Neuronal stem cell (in vitro differentiated cells): ENCODE data around the gene MOB1A.

ENCODE experiments used
- DNase-seq: peaks from one replicate; pipeline ENCODE4 v3.0.0-alpha.2; 2013; ENCODE audit warnings: low spot score
- H2AFZ ChIP-seq: one replicate; pipeline ENCODE4 v1.6.1; 2013; ENCODE audit warnings: mild to moderate bottlenecking, low read length, inconsistent platforms
- H2AK5ac ChIP-seq: 2 replicates; pipeline ENCODE4 v1.6.1; 2013; ENCODE audit warnings: low read depth, mild to moderate bottlenecking, inconsistent platforms, low read length, moderate library complexity, mixed read lengths
- H2BK120ac ChIP-seq: 2 replicates; pipeline ENCODE4 v1.6.1; 2013; ENCODE audit warnings: low read depth, mild to moderate bottlenecking, inconsistent platforms, low read length, moderate library complexity, mixed read lengths
- H2BK12ac ChIP-seq: one replicate; pipeline ENCODE4 v1.6.1; 2013; ENCODE audit warnings: low read length, inconsistent platforms
- H2BK15ac ChIP-seq: 2 replicates; pipeline ENCODE4 v1.6.1; 2013; ENCODE audit warnings: mild to moderate bottlenecking, low read length, inconsistent platforms, mixed read lengths
- H2BK5ac ChIP-seq: one replicate; pipeline ENCODE4 v1.6.1; 2013; ENCODE audit warnings: inconsistent platforms, mild to moderate bottlenecking, low read length, moderate library complexity
- H3K14ac ChIP-seq: one replicate; pipeline ENCODE4 v1.6.1; 2013; ENCODE audit warnings: low read length, inconsistent platforms
- H3K18ac ChIP-seq: 2 replicates; pipeline ENCODE4 v1.6.1; 2013; ENCODE audit warnings: low read length, inconsistent platforms
- H3K23ac ChIP-seq: 2 replicates; pipeline ENCODE4 v1.6.1; 2013; ENCODE audit warnings: low read depth, mild to moderate bottlenecking, mixed read lengths, low read length, inconsistent platforms; ENCODE audit not compliant: poor library complexity
- H3K27ac ChIP-seq: replicated peaks from 3 replicates; pipeline ENCODE4 v1.5.1; 2013; ENCODE audit warnings: low read length, inconsistent platforms
- H3K27me3 ChIP-seq, 3 experiments: 2 replicates each; pipeline ENCODE4 v1.6.1; 2013; ENCODE audit warnings: low read length in 3 of 3, mild to moderate bottlenecking in 2 of 3, inconsistent platforms in 1 of 3, low read depth in 1 of 3, mixed read lengths in 1 of 3, moderate library complexity in 1 of 3; ENCODE audit not compliant: control insufficient read depth in 3 of 3, insufficient read depth in 3 of 3
- H3K36me3 ChIP-seq, 2 donors: replicated peaks in 1 of 2; 2 replicates each; pipeline ENCODE4 v1.6.1; 2013; ENCODE audit warnings: low read length in 2 of 2; ENCODE audit not compliant: control insufficient read depth in 2 of 2, insufficient read depth in 2 of 2
- H3K4ac ChIP-seq: 2 replicates; pipeline ENCODE4 v1.6.1; 2013; ENCODE audit warnings: inconsistent platforms, mild to moderate bottlenecking, low read length, moderate library complexity
- H3K4me1 ChIP-seq, 2 donors: 1 replicate in 1 of 2; 2 replicates in 1 of 2; pipeline ENCODE4 v1.6.1; 2013; ENCODE audit warnings: low read length in 2 of 2, low read depth in 1 of 2; ENCODE audit not compliant: control insufficient read depth in 2 of 2, insufficient read depth in 1 of 2
- H3K4me2 ChIP-seq: one replicate; pipeline ENCODE4 v1.6.1; 2013; ENCODE audit warnings: mild to moderate bottlenecking, low read length, inconsistent platforms; ENCODE audit not compliant: insufficient read depth, poor library complexity, severe bottlenecking
- H3K4me3 ChIP-seq, 2 donors: 2 replicates each; pipeline ENCODE4 v1.5.1; 2013; ENCODE audit warnings: low read length in 2 of 2, mild to moderate bottlenecking in 2 of 2, inconsistent platforms in 1 of 2, moderate library complexity in 1 of 2
- H3K79me1 ChIP-seq: one replicate; pipeline ENCODE4 v1.6.1; 2013; ENCODE audit warnings: low read depth, mild to moderate bottlenecking, inconsistent platforms, low read length, moderate library complexity
- H3K9ac ChIP-seq: one replicate; pipeline ENCODE4 v1.6.1; 2013; ENCODE audit warnings: mild to moderate bottlenecking, low read depth, low read length, inconsistent platforms; ENCODE audit not compliant: poor library complexity
- H3K9me3 ChIP-seq, 2 donors: replicated peaks in 1 of 2; 2 replicates each; pipeline versions ENCODE3 to v1.6.1; 2013; ENCODE audit warnings: low read length in 2 of 2, mild to moderate bottlenecking in 2 of 2, inconsistent platforms in 1 of 2, low read depth in 1 of 2, mixed read lengths in 1 of 2, moderate library complexity in 1 of 2; ENCODE audit not compliant: control insufficient read depth in 2 of 2, insufficient read depth in 1 of 2
- H4K8ac ChIP-seq: one replicate; pipeline ENCODE4 v1.6.1; 2013; ENCODE audit warnings: low read depth, mild to moderate bottlenecking, inconsistent platforms, low read length, moderate library complexity
- H4K91ac ChIP-seq: one replicate; pipeline ENCODE4 v1.6.1; 2013; ENCODE audit warnings: low read length, low read depth, mild to moderate bottlenecking, inconsistent platforms; ENCODE audit not compliant: poor library complexity
- WGBS, 2 donors: extraction: QIAGEN DNeasy Blood & Tissue Kit; methylation state at CpG; one replicate each; pipeline ENCODE4 v1.1.7; 2013; ENCODE audit warnings: missing lambda C conversion rate in 2 of 2, mixed read lengths in 1 of 2; ENCODE audit not compliant: insufficient read length in 2 of 2, insufficient replicate concordance in 1 of 2; ENCODE audit errors: extremely low coverage in 2 of 2; 5-methylcytosine and 5-hydroxymethylcytosine counted together

Gene MOB1A

DNA sequence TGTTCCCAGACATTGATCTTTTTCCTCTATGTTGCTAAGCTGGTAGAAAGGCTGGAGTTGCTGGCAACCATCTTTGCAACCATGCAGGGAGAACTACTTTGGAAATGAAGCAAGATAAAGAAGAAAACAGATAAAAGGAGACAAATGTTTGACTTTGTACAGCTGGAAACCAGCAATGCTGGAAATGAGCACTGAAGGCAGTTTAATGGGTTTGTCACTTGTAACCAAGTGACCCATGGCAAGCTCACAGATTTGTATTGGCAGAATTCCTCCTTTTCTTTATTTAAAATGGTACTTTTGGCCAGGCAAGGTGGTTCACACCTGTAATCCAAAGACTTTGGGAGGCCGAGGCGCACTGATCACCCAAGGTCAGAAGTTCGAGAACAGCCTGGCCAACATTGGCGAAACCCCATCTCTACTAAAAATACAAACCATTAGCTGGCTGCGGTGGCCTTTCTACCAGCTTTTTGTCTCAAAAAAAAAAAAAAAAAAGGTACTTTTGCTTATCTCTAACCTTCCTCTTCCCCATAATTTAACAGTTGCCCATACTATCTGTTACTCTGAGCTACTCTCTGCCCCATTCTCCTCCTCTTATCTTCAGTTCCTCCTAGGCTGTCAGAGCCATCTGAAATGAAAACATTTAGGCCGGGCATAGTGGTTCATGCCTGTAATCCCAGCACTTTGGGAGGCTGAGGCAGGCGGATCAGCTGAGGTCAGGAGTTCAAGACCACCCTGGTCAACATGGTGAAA lies 28.9 kb downstream of the MOB1A start:
- Histone ChIP-seq H3K27ac (no peak overlapping the region), H3K14ac (no peak overlapping the region), H3K23ac (no peak overlapping the region), H2AFZ (no peak overlapping the region), H4K91ac (no peak overlapping the region), H3K18ac (no peak overlapping the region), H2BK5ac (no peak overlapping the region), H2AK5ac (no peak overlapping the region), H3K4me2 (no peak overlapping the region), H2BK120ac (no peak overlapping the region), H3K9ac (no peak overlapping the region), H2BK12ac (no peak overlapping the region), H3K27me3 (no peaks in the 10 kb centered on the region), H3K4ac (no peak overlapping the region), H3K4me1 (peaks cover 13% of the 10 kb centered on the region in 2 donors), H2BK15ac (no peak overlapping the region), H3K9me3 (peaks cover 0 to 2% of the 10 kb centered on the region in 2 donors), H3K36me3 (peaks cover 4 to 48% of the 10 kb centered on the region in 2 donors), H3K79me1 (no peaks in the 10 kb centered on the region), H4K8ac (no peak overlapping the region), H3K4me3 (no peak overlapping the region)
- DNase-seq: no peak
- no CpG with 5 or more reads among the region's 7 CpGs for WGBS, 2 donors

DNA sequence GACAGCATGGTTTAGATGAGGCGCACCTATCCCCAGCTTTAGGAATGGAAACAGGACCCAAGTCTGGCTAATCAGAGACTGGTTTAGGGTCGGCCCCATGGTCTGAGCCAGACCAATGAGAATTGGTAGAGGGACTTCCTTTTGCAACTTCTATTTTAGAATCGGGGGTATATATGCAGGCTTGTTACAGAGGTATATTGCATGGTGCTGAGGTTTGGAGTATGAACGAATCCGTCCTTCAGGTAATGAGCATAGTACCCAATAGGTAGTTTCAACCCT lies 29.5 kb downstream of the MOB1A start:
- Histone ChIP-seq H3K9ac (no peak overlapping the region), H3K4ac (no peak overlapping the region), H2BK12ac (no peak overlapping the region), H3K4me2 (no peak overlapping the region), H3K27ac (no peak overlapping the region), H3K9me3 (peaks cover 0 to 2% of the 10 kb centered on the region in 2 donors), H3K4me3 (no peak overlapping the region), H3K23ac (no peak overlapping the region), H2AFZ (no peak overlapping the region), H3K27me3 (no peaks in the 10 kb centered on the region), H4K8ac (no peak overlapping the region), H3K18ac (no peak overlapping the region), H2BK5ac (no peak overlapping the region), H4K91ac (no peak overlapping the region), H3K36me3 (peaks cover 7 to 48% of the 10 kb centered on the region in 2 donors), H2BK120ac (no peak overlapping the region), H3K79me1 (no peaks in the 10 kb centered on the region), H2BK15ac (no peak overlapping the region), H2AK5ac (no peak overlapping the region), H3K14ac (no peak overlapping the region), H3K4me1 (peaks cover 13% of the 10 kb centered on the region in 2 donors)
- DNase-seq: no peak
- WGBS, 2 donors: no CpG with 5 or more reads among the region's 5 CpGs

DNA sequence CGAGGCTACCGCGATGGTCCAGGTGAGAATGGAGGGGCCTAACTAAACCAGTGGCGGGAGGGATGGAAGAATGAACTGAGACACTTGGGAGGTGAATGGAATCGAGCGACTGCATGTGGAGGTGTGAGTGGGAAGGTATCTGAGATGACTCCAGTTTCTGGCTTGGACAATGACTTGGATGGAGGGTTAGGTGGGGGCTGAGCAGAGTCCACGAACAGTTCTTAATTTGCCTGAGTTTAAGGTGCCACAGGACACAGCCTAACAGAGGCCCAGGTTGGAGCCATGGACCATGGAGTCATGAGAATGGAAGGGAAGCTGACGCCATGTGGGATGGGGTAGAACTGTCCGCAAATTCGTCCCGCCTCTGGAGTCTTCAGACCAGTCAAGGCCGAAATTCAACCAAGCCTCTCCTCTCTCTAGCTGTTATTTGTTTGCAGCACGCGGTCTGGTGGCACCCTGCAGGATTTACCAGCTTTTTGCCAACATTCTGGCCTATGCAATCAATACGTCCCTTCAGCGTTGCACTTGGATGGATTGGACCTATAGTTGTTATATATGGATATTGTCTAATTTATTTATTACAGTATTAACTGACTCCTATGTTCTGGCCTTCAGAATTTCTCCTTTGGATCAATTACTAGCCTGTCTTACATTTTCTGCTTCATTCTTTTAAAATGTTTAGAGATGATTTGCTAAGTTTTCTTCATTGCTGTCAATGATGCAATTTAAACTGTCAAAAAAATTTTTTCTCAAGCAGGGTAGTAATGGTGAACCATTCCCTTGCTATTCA lies 30.0 kb downstream of the MOB1A start:
- peak overlapping the region; percentile 87 for H2AFZ ChIP-seq
- peaks cover 13% of the 10 kb centered on the region in 2 donors for H3K4me1 ChIP-seq
- H3K27me3 ChIP-seq: no peaks in the 10 kb centered on the region
- no CpG with 5 or more reads among the region's 16 CpGs for WGBS, 2 donors
- H3K9me3 ChIP-seq: peaks cover 0 to 2% of the 10 kb centered on the region in 2 donors
- DNase-seq: no peak
- no peak overlapping the region for H4K91ac ChIP-seq
- peak overlapping the region; percentile 70 to 73 for H3K4me3 ChIP-seq
- no peak overlapping the region for H3K14ac ChIP-seq
- peak overlapping the region; percentile 81 for H3K4me2 ChIP-seq
- H3K27ac ChIP-seq: no peak overlapping the region
- H2BK120ac ChIP-seq: no peak overlapping the region
- H2BK5ac ChIP-seq: no peak overlapping the region
- peak overlapping the region; percentile 75 for H3K9ac ChIP-seq
- no peak overlapping the region for H2BK15ac ChIP-seq
- H2AK5ac ChIP-seq: peak overlapping the region; percentile 51
- peaks cover 4 to 44% of the 10 kb centered on the region in 2 donors for H3K36me3 ChIP-seq
- H3K23ac ChIP-seq: peak overlapping the region; percentile 61
- H2BK12ac ChIP-seq: no peak overlapping the region
- H4K8ac ChIP-seq: no peak overlapping the region
- peak overlapping the region; percentile 42 for H3K18ac ChIP-seq
- no peak overlapping the region for H3K4ac ChIP-seq
- no peaks in the 10 kb centered on the region for H3K79me1 ChIP-seq

DNA sequence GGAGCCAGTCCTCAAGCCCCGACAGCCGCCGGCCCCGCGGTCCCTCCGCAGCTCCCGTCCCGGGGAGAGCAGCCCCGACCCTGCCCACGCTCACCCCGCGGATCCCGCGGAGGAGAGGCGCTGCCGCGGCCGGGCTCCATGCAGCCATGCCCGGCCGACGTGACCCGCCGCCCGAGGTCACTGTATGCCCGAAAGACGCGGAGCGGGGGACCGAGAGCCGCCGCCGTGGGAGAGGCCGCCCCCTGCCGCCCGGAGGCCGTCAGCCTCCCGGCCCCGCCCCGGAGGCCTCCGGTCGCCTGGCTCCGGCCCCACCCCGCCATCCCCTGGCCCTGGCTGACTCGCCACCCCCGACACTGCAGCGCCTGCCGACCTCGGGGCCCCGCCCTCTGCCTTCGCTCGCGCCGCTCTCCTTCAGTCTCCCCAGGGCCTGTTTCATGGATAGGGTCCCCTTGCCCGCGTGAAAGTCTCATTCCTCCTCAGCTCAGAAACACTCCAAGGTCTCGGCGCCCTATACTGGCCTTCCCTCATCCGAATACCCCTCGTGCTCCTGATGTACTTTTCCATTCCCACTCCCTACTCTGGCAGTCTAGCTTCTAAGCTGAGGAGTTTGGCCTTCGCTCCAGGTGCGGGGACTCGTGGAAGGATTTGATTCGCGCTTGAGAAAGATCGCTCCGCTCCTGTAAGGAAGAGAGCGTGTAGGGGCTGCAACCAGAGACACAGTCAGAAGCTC lies 30.8 kb downstream of the MOB1A start, which contains the start of gene BOLA3:
TSS of gene BOLA3 (minus strand) at position 186 of the 730 bp plus-strand sequence. CDS start at position 148, 38 bp downstream.
- Histone ChIP-seq H3K18ac (peak within 1 kb of the TSS; percentile 96), H3K9me3 (peaks cover 0 to 2% of the 10 kb centered on the region in 2 donors), H3K4ac (no peak within 1 kb of the TSS), H3K4me3 (peak within 1 kb of the TSS; percentile 70 to 99), H3K9ac (peak within 1 kb of the TSS; percentile 90), H3K23ac (peak within 1 kb of the TSS; percentile 68), H2BK120ac (no peak within 1 kb of the TSS), H2BK12ac (no peak within 1 kb of the TSS), H3K4me1 (peaks cover 13% of the 10 kb centered on the region in 2 donors), H3K27me3 (no peaks in the 10 kb centered on the region), H3K27ac (no peak within 1 kb of the TSS), H2AK5ac (peak within 1 kb of the TSS; percentile 51), H4K91ac (no peak within 1 kb of the TSS), H2AFZ (peak within 1 kb of the TSS; percentile 87), H3K14ac (no peak within 1 kb of the TSS), H2BK15ac (no peak within 1 kb of the TSS), H3K79me1 (no peaks in the 10 kb centered on the region), H3K4me2 (peak within 1 kb of the TSS; percentile 81), H3K36me3 (peaks cover 3 to 37% of the 10 kb centered on the region in 2 donors), H2BK5ac (no peak within 1 kb of the TSS), H4K8ac (no peak within 1 kb of the TSS)
- no CpG with 5 or more reads among the region's 67 CpGs for WGBS, 2 donors
- DNase-seq: peak; percentile 81
